Ishikawa (cell line): ENCODE measurements around the gene GRK5.
A peak's percentile ranks its signal among the peaks of the same experiment; 100 is the strongest.

Experiments
- CEBPB ChIP-seq: IDR thresholded peaks from 2 replicates; pipeline ENCODE4 v1.6.1; 2012
- CREB1 ChIP-seq: IDR thresholded peaks from 2 replicates; pipeline ENCODE4 v1.6.1; 2012; ENCODE audit warnings: low read depth
- EGR1 ChIP-seq: IDR thresholded peaks from 2 replicates; pipeline ENCODE4 v1.6.1; 2012
- EP300 ChIP-seq: IDR thresholded peaks from 2 replicates; pipeline ENCODE4 v1.6.1; 2012; ENCODE audit warnings: borderline replicate concordance
- FOXM1 ChIP-seq: IDR thresholded peaks from 2 replicates; pipeline ENCODE4 v1.6.1; 2012; ENCODE audit warnings: low read depth, borderline replicate concordance
- MAX ChIP-seq: IDR thresholded peaks from 2 replicates; pipeline ENCODE4 v1.6.1; 2012
- NFIC ChIP-seq: IDR thresholded peaks from 2 replicates; pipeline ENCODE4 v1.6.1; 2012
- RAD21 ChIP-seq: IDR thresholded peaks from 2 replicates; pipeline ENCODE4 v1.6.1; 2012; ENCODE audit warnings: low read depth
- REST ChIP-seq: IDR thresholded peaks from 2 replicates; pipeline ENCODE4 v1.6.1; 2012; ENCODE audit warnings: low read depth, mild to moderate bottlenecking
- TAF1 ChIP-seq: IDR thresholded peaks from 2 replicates; pipeline ENCODE4 v1.6.1; 2012; ENCODE audit warnings: low read depth, mild to moderate bottlenecking
- TCF12 ChIP-seq: IDR thresholded peaks from 2 replicates; pipeline ENCODE4 v1.6.1; 2012; ENCODE audit warnings: low read depth
- TEAD4 ChIP-seq: IDR thresholded peaks from 2 replicates; pipeline ENCODE4 v1.6.1; 2012
- USF1 ChIP-seq: IDR thresholded peaks from 2 replicates; pipeline ENCODE4 v1.6.1; 2012
- YY1 ChIP-seq: IDR thresholded peaks from 2 replicates; pipeline ENCODE4 v1.6.1; 2012; ENCODE audit warnings: low read depth
- ZBTB7A ChIP-seq: IDR thresholded peaks from 2 replicates; pipeline ENCODE4 v1.6.1; 2012; ENCODE audit warnings: low read depth

GRK5 gene

GRCh38 chr10:119350502-119351097 is 143.2 kb downstream of the GRK5 start:
- TF ChIP-seq REST: no peak
- TF ChIP-seq NFIC: no peak
- no peak for TF ChIP-seq ZBTB7A
- no peak for TF ChIP-seq TEAD4
- TF ChIP-seq YY1: no peak
- TF ChIP-seq RAD21: no peak
- TF ChIP-seq MAX: no peak
- TF ChIP-seq EGR1: no peak
- TF ChIP-seq CEBPB: no peak
- no peak for TF ChIP-seq EP300

GRCh38 chr10:119351189-119351588 is 143.8 kb downstream of the GRK5 start:
- TF ChIP-seq USF1: no peak
- no peak for TF ChIP-seq NFIC
- no peak for TF ChIP-seq CREB1
- no peak for TF ChIP-seq RAD21
- no peak for TF ChIP-seq TEAD4
- no peak for TF ChIP-seq FOXM1
- no peak for TF ChIP-seq ZBTB7A
- TF ChIP-seq MAX: no peak
- TF ChIP-seq REST: no peak
- no peak for TF ChIP-seq CEBPB
- no peak for TF ChIP-seq YY1
- no peak for TF ChIP-seq TCF12
- TF ChIP-seq EP300: no peak
- TF ChIP-seq EGR1: no peak
- TF ChIP-seq TAF1: no peak

GRCh38 chr10:119352042-119352441 is 144.7 kb downstream of the GRK5 start:
- no peak for TF ChIP-seq REST
- TF ChIP-seq YY1: 0 out of 2 replicates have a peak, but pooled peaks have one; percentile 17

- TF ChIP-seq MAX (no peak), NFIC (0 out of 2 replicates have a peak, but pooled peaks have one; percentile 15)
Measured at GRCh38 chr10:119352807-119353206, 145.4 kb downstream of the GRK5 start.

- no peak for TF ChIP-seq NFIC
- no peak for TF ChIP-seq RAD21
Measured at GRCh38 chr10:119353421-119353820, 146.1 kb downstream of the GRK5 start.

- TF ChIP-seq RAD21: peak; percentile 27; the same call in 1 of the 2 replicates
- no peak for TF ChIP-seq CEBPB
Measured at GRCh38 chr10:119355930-119356329, 148.6 kb downstream of the GRK5 start.
